ENCODE results near the gene SMAGP. TPM values are rescaled to one million over a fixed set of nuclear protein-coding genes. Genes with fewer than 3 reads are reported as not detected.
"Not testable (repeated sequence)": the region's sequence is repeated elsewhere in the genome, so short reads cannot be mapped to it uniquely, and the experiment has no call there.

Gene SMAGP
- total RNA-seq, 4 donors from 2014 or later: 31.6 to 68.7 (median 46.8) TPM

- peak overlapping the region; percentile 34 for H3K27ac ChIP-seq
- H3K4me1 ChIP-seq: peaks cover 6% of the 10 kb centered on the region
- TF ChIP-seq CTCF (IDR thresholded peaks at IDR 0.05): no peak
- no peak for TF ChIP-seq EP300 (IDR thresholded peaks at IDR 0.05)
- no peak for TF ChIP-seq POLR2A (IDR thresholded peaks at IDR 0.05)
- no peak for TF ChIP-seq POLR2AphosphoS5 (IDR thresholded peaks at IDR 0.05)
- 76% methylated on average over 6 of the region's 6 CpGs for WGBS
- H3K27me3 ChIP-seq: no peaks in the 10 kb centered on the region
- no peaks in the 10 kb centered on the region for H3K36me3 ChIP-seq
- no peak overlapping the region for H3K4me3 ChIP-seq
- DNase-seq (ENCODE audit: low spot score in 2 of 2): no peak
- no peaks in the 10 kb centered on the region for H3K9me3 ChIP-seq
These were observed 37.7 kb upstream of the SMAGP start for GRCh38 chr12:51307655-51308593.

- Histone ChIP-seq H3K27me3 (no peaks in the 10 kb centered on the region), H3K36me3 (no peaks in the 10 kb centered on the region), H3K27ac (no peak overlapping the region), H3K9me3 (no peaks in the 10 kb centered on the region), H3K4me3 (no peak overlapping the region), H3K4me1 (peaks cover 6% of the 10 kb centered on the region)
- 93% methylated on average over 5 of the region's 5 CpGs for WGBS
- TF ChIP-seq POLR2A (IDR thresholded peaks at IDR 0.05) (no peak), POLR2AphosphoS5 (IDR thresholded peaks at IDR 0.05) (no peak), EP300 (IDR thresholded peaks at IDR 0.05) (no peak), CTCF (IDR thresholded peaks at IDR 0.05) (no peak)
- DNase-seq (ENCODE audit: low spot score in 2 of 2): no peak
These were observed 36.3 kb upstream of the SMAGP start for GRCh38 chr12:51306507-51306906.

- not testable (repeated sequence) for H3K4me3 ChIP-seq; H3K4me1 ChIP-seq; H3K27ac ChIP-seq; DNase-seq (ENCODE audit: low spot score in 2 of 2); H3K27me3 ChIP-seq; H3K9me3 ChIP-seq; H3K36me3 ChIP-seq
- 87% methylated on average over 10 of the region's 10 CpGs for WGBS
These were observed 30.6 kb upstream of the SMAGP start for GRCh38 chr12:51300768-51301167.

- Histone ChIP-seq H3K36me3 (no peaks in the 10 kb centered on the region), H3K4me1 (no peaks in the 10 kb centered on the region), H3K4me3 (no peak overlapping the region), H3K27me3 (no peaks in the 10 kb centered on the region), H3K9me3 (no peaks in the 10 kb centered on the region), H3K27ac (no peak overlapping the region)
- WGBS: 74% methylated on average over 5 of the region's 5 CpGs
- TF ChIP-seq POLR2AphosphoS5 (IDR thresholded peaks at IDR 0.05) (no peak), CTCF (IDR thresholded peaks at IDR 0.05) (no peak), POLR2A (IDR thresholded peaks at IDR 0.05) (no peak), EP300 (IDR thresholded peaks at IDR 0.05) (no peak)
- no peak for DNase-seq (ENCODE audit: low spot score in 2 of 2)
These were observed 25.4 kb upstream of the SMAGP start for GRCh38 chr12:51295651-51296050.

- not testable (repeated sequence) for H3K4me3 ChIP-seq; H3K9me3 ChIP-seq; H3K27me3 ChIP-seq; H3K27ac ChIP-seq; DNase-seq (ENCODE audit: low spot score in 2 of 2); H3K4me1 ChIP-seq; H3K36me3 ChIP-seq
- WGBS: 80% methylated on average over 10 of the region's 10 CpGs
These were observed 23.9 kb upstream of the SMAGP start for GRCh38 chr12:51294097-51294496.

- H3K4me1 ChIP-seq: no peaks in the 10 kb centered on the region
- H3K27me3 ChIP-seq: no peaks in the 10 kb centered on the region
- no peaks in the 10 kb centered on the region for H3K9me3 ChIP-seq
- no peak overlapping the region for H3K27ac ChIP-seq
- no peak for DNase-seq (ENCODE audit: low spot score in 2 of 2)
- no peaks in the 10 kb centered on the region for H3K36me3 ChIP-seq
- no peak overlapping the region for H3K4me3 ChIP-seq
- TF ChIP-seq EP300 (IDR thresholded peaks at IDR 0.05) (no peak), CTCF (IDR thresholded peaks at IDR 0.05) (no peak), POLR2AphosphoS5 (IDR thresholded peaks at IDR 0.05) (no peak), POLR2A (IDR thresholded peaks at IDR 0.05) (no peak)
These were observed 23.5 kb upstream of the SMAGP start for GRCh38 chr12:51293696-51294095.

- not testable (repeated sequence) for H3K27ac ChIP-seq, H3K4me3 ChIP-seq, H3K9me3 ChIP-seq, H3K4me1 ChIP-seq, H3K36me3 ChIP-seq, H3K27me3 ChIP-seq
- peak in 1 of 2 donors; percentile 62 for DNase-seq (ENCODE audit: low spot score in 2 of 2)
- 78% methylated on average over 9 of the region's 9 CpGs for WGBS
These were observed 21.6 kb upstream of the SMAGP start for GRCh38 chr12:51291603-51292513.

Data from suprapubic skin (tissue), 4 donors.